GM12878 (cell line): Measurements from ENCODE around the gene TIMP2. TPM values are rescaled to one million over a fixed set of nuclear protein-coding genes. Genes with fewer than 3 reads are reported as not detected.

Experiments used
- ATAC-seq: fragments of 200-7000 bp; cut with Tn5 transposase; 3 replicates; pipeline ENCODE4 v1.9.1; 2020; ENCODE audit warnings: mild to moderate bottlenecking, moderate library complexity
- BruUV-seq: library from RNA; stranded (reverse); fragments of 400-500 nt; replicated peaks from 2 replicates; lab custom pipeline; 2021; lab: Mats Ljungman, UMichigan
- CTCF ChIA-PET: fragments of 300-600 bp; sonication (Branson Sonifier 250); formaldehyde crosslinking; extraction: SDS; loops from one replicate; lab custom pipeline; 2021; ENCODE audit warnings: inconsistent platforms; lab: Yijun Ruan, JAX
- POLR2A ChIA-PET: fragments of 350-600 bp; formaldehyde crosslinking; extraction: SDS; loops from one replicate; lab custom pipeline; 2021; ENCODE audit warnings: inconsistent platforms; lab: Charles Lee
- RAD21 ChIA-PET: fragments of 300-600 bp; sonication (Branson Sonifier 250); formaldehyde crosslinking; loops from one replicate; lab custom pipeline; 2023; ENCODE audit warnings: antibody characterized with exemption; ENCODE audit not compliant: unreplicated experiment; lab: Charles Lee
- SMC1A ChIA-PET: fragments of 300-600 bp; sonication (Branson Sonifier 250); formaldehyde crosslinking; loops from one replicate; lab custom pipeline; 2023; ENCODE audit not compliant: unreplicated experiment, uncharacterized antibody; lab: Charles Lee
- DNase-seq: peaks from one replicate; pipeline ENCODE4 v3.0.0-alpha.2; 2011; ENCODE audit warnings: low read depth, low spot score
- FAIRE-seq: peaks from 3 replicates; lab custom pipeline; 2011; peaks lifted over from hg19 to GRCh38; lab: Jason Lieb, UNC
- H2AFZ ChIP-seq: 2 replicates; pipeline ENCODE4 v1.6.0; 2011; ENCODE audit warnings: low read depth, low read length, control low read depth; ENCODE audit not compliant: control insufficient read depth
- H3K27ac ChIP-seq: 2 replicates; pipeline ENCODE4 v1.5.1; 2011; ENCODE audit warnings: control low read depth; ENCODE audit not compliant: control insufficient read depth, insufficient read depth
- H3K27me3 ChIP-seq, 2 experiments: replicated peaks in 1 of 2; 2 replicates each; pipeline versions ENCODE4 v1.6.0 to v1.6.1; 2011; ENCODE audit warnings: low read length in 1 of 2; ENCODE audit not compliant: control insufficient read depth in 2 of 2, insufficient read depth in 2 of 2
- H3K36me3 ChIP-seq, 2 experiments: 2 replicates each; pipeline ENCODE4 v1.5.1; 2011; ENCODE audit warnings: low read length in 1 of 2; ENCODE audit not compliant: control insufficient read depth in 2 of 2, insufficient read depth in 2 of 2
- H3K4me1 ChIP-seq: 2 replicates; pipeline ENCODE4 v1.6.1; 2011; ENCODE audit warnings: mild to moderate bottlenecking, low read length, moderate library complexity, mixed read lengths; ENCODE audit not compliant: control insufficient read depth, insufficient read depth
- H3K4me2 ChIP-seq: 2 replicates; pipeline ENCODE4 v1.6.0; 2011; ENCODE audit warnings: control low read depth; ENCODE audit not compliant: control insufficient read depth, insufficient read depth
- H3K4me3 ChIP-seq: fragments of 200-600 bp; sonication (generic); 2 replicates; pipeline ENCODE4 v1.5.1; 2016
- H3K79me2 ChIP-seq: 2 replicates; pipeline ENCODE4 v1.6.0; 2011; ENCODE audit warnings: low read length; ENCODE audit not compliant: control insufficient read depth, insufficient read depth
- H3K9ac ChIP-seq: 2 replicates; pipeline ENCODE4 v1.8.0; 2011; ENCODE audit warnings: low read length, control low read depth, mixed read lengths; ENCODE audit not compliant: control insufficient read depth, insufficient read depth
- H3K9me3 ChIP-seq: replicated peaks from 3 replicates; pipeline ENCODE4 v1.5.1; 2011; ENCODE audit warnings: mild to moderate bottlenecking, low read length; ENCODE audit not compliant: control insufficient read depth, insufficient read depth
- H4K20me1 ChIP-seq: 2 replicates; pipeline ENCODE4 v1.6.0; 2011; ENCODE audit not compliant: control insufficient read depth, insufficient read depth
- CEBPB ChIP-seq, 2 experiments: fragments of 150-350 bp in 1 of 2; IDR thresholded peaks; 2 replicates each; pipeline ENCODE4 v1.6.1; 2012 to 2014; ENCODE audit warnings: low read depth in 2 of 2, low read length in 2 of 2, borderline replicate concordance in 1 of 2, inconsistent platforms in 1 of 2
- CHD4 ChIP-seq: fragments of 200-600 bp; sonication (generic); IDR thresholded peaks from 2 replicates; pipeline ENCODE4 v1.6.1; 2016; ENCODE audit warnings: mild to moderate bottlenecking
- EGR1 ChIP-seq, 2 experiments: IDR thresholded peaks; 1 replicate in 1 of 2; 2 replicates in 1 of 2; pipeline ENCODE4 v1.6.1; 2011 to 2012; ENCODE audit warnings: low read depth in 2 of 2, low read length in 2 of 2, borderline replicate concordance in 1 of 2, mild to moderate bottlenecking in 1 of 2, moderate library complexity in 1 of 2
- FOXM1 ChIP-seq: IDR thresholded peaks from 2 replicates; pipeline ENCODE4 v1.6.1; 2012; ENCODE audit warnings: low read depth, mild to moderate bottlenecking, inconsistent platforms, low read length, moderate library complexity
- GATAD2B ChIP-seq: fragments of 450-650 bp; conservative IDR thresholded peaks from 2 replicates; pipeline ENCODE4 v1.6.1; 2017; ENCODE audit warnings: low read depth, mild to moderate bottlenecking, moderate library complexity
- IKZF1 ChIP-seq: fragments of 450-650 bp; conservative IDR thresholded peaks from 2 replicates; pipeline ENCODE4 v1.6.1; 2017; ENCODE audit warnings: antibody characterized with exemption, mild to moderate bottlenecking
- MTA3 ChIP-seq: IDR thresholded peaks from 2 replicates; pipeline ENCODE4 v1.6.1; 2012; ENCODE audit warnings: low read length, inconsistent platforms, borderline replicate concordance
- RAD21 ChIP-seq: IDR thresholded peaks from 2 replicates; pipeline ENCODE4 v1.6.1; 2011; ENCODE audit warnings: mild to moderate bottlenecking, low read depth, low read length, moderate library complexity; ENCODE audit not compliant: insufficient read depth
- SMC3 ChIP-seq: IDR thresholded peaks from 2 replicates; pipeline ENCODE4 v1.6.1; 2011; ENCODE audit warnings: low read length, improper control_type of control experiment, borderline replicate concordance
- SPI1 ChIP-seq: IDR thresholded peaks from 2 replicates; pipeline ENCODE4 v1.6.1; 2011; ENCODE audit warnings: low read depth, mild to moderate bottlenecking, low read length, moderate library complexity, borderline replicate concordance; ENCODE audit not compliant: insufficient read depth
- TAF1 ChIP-seq: IDR thresholded peaks from 2 replicates; pipeline ENCODE4 v1.6.1; 2011; ENCODE audit warnings: mild to moderate bottlenecking, low read depth, low read length, borderline replicate concordance
- TCF3 ChIP-seq: IDR thresholded peaks from 2 replicates; pipeline ENCODE4 v1.6.1; 2012; ENCODE audit warnings: low read depth, mild to moderate bottlenecking, low read length, borderline replicate concordance; ENCODE audit not compliant: insufficient read depth
- ZNF207 ChIP-seq: fragments of 450-650 bp; IDR thresholded peaks from 2 replicates; pipeline ENCODE4 v1.6.1; 2014; ENCODE audit warnings: antibody characterized with exemption, mild to moderate bottlenecking, borderline replicate concordance
- WGBS: methylation state at CpG from one replicate; pipeline ENCODE4 v1.1.6; 2016; ENCODE audit warnings: low lambda C conversion rate; ENCODE audit not compliant: insufficient replicate concordance, insufficient coverage; ENCODE audit errors: missing lambda C conversion rate; 5-methylcytosine and 5-hydroxymethylcytosine counted together
- in situ Hi-C: fragments of 300-500 bp; cut with MboI; formaldehyde crosslinking; loops from 9 replicates; pipeline ENCODE4 v1.14.3; 2018; ENCODE audit warnings: mixed read lengths
- intact Hi-C: fragments of 100-400 bp; cut with micrococcal nuclease; formaldehyde crosslinking; loops from one replicate; pipeline ENCODE4 v1.14.2; 2022; ENCODE audit not compliant: unreplicated experiment
- polyA plus RNA-seq, 11 experiments: library from polyadenylated mRNA; depleted of rRNA in 4 of 11; unstranded in 6 of 11; stranded (reverse) in 5 of 11; fragments of >200 nt; fragmentation: Nextera tagmentation in 4 of 11; fragmentation: Illumina TruSeq in 1 of 11; extraction: Ambion mirVana in 4 of 11; extraction: Trizol in 1 of 11; gene quantifications; 1 replicate in 1 of 11; 2 replicates in 10 of 11; pipeline versions ENCODE4 v1.2.1 to v1.2.3, GENCODE V29; 2011 to 2016; ENCODE audit warnings: inconsistent platforms in 2 of 11, missing spikeins in 2 of 11, low read depth in 1 of 11
- total RNA-seq, 4 experiments: library from RNA; depleted of rRNA in 3 of 4; stranded (reverse); fragments of >200 nt in 3 of 4; fragmentation: Illumina TruSeq in 1 of 4; extraction: Trizol in 1 of 4; gene quantifications; 2 replicates each; pipeline versions ENCODE4 v1.2.1 to v1.2.3, GENCODE V29; 2013 to 2021
- TF ChIP-seq, protein P1 (sequence below): IDR thresholded peaks from 2 replicates; pipeline ENCODE4 v1.6.1; 2011; ENCODE audit warnings: borderline replicate concordance, low read depth, mild to moderate bottlenecking, moderate library complexity, low read length; ENCODE audit not compliant: insufficient read depth, poor library complexity, severe bottlenecking
- TF ChIP-seq, protein P2 (sequence below): fragments of 450-650 bp; IDR thresholded peaks from 2 replicates; pipeline ENCODE4 v1.6.1; 2017; ENCODE audit warnings: mild to moderate bottlenecking, low read depth, inconsistent platforms; ENCODE audit not compliant: poor library complexity, severe bottlenecking
- TF ChIP-seq, protein P3 (sequence below): fragments of 450-650 bp; IDR thresholded peaks from 2 replicates; pipeline ENCODE4 v1.6.1; 2014; ENCODE audit warnings: mild to moderate bottlenecking

The TIMP2 gene
- total and polyA plus RNA-seq, 10 of the 15 experiments (the other 5 are each of a cell fraction or from before 2014, with no cell fraction given), result 0.03 to 0.41 (median 0.04) TPM; not detected in 7

DNA sequence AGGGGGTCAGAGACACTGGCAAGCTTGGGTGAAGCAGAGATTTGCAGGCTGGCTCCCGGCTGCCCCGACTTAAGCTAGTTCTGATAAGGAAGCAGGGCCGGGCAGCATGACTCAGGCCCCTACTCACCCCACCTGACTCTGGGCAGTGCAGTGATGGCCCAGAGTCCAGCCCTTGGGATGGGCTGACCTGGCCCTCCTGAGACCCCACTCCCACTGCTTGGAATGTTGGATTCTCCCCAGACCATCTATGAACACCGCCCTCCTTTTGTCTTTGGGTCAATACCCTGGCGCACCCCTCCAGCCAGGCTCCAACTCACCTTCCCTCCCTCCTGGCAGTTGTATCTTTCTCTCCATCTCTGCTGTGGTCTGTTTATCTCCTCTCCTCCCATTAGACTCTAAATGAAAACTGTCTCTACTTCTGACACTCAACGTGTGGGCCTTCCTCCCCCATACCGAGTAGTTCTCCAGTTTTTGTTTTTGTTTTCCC lies 33.5 kb upstream of the TIMP2 start:
- no peak overlapping the region for H3K4me2 ChIP-seq
- BruUV-seq, result no TSS peak

More for the DNA sequence above, 33.5 kb upstream of the TIMP2 start:
- H3K9ac ChIP-seq, result no peak overlapping the region
- H3K79me2 ChIP-seq, result no peaks in the 10 kb centered on the region
- H3K9me3 ChIP-seq, result no peaks in the 10 kb centered on the region
- intact Hi-C loops (no loop called here), in situ Hi-C loops (no loop called here)
- ChIA-PET CTCF (no interaction called here), SMC1A (no interaction called here), RAD21 (no interaction called here), POLR2A (interaction anchor here (1.7 kb wide), 1 partner anchor 93 kb away, joined by 7 read pairs; no protein-coding TSS in a partner anchor)
- DNase-seq (no peak), ATAC-seq (no peak), FAIRE-seq (no peak)
- no peaks in the 10 kb centered on the region; a peak in 1 of 4 replicates for H3K27me3 ChIP-seq
- H3K36me3 ChIP-seq, result no peaks in the 10 kb centered on the region
- H4K20me1 ChIP-seq, result no peaks in the 10 kb centered on the region
- H3K4me1 ChIP-seq, result no peaks in the 10 kb centered on the region
- TF ChIP-seq IKZF1 (no peak), GATAD2B (no peak), EGR1 (IDR thresholded peaks at IDR 0.05; ENCODE audit: borderline replicate concordance in 1 of 2, low read depth in 2 of 2, low read length in 2 of 2) (no peak), ZNF207 (no peak), MTA3 (no peak), RAD21 (no peak), FOXM1 (no peak), TCF3 (no peak), CHD4 (no peak), CEBPB (IDR thresholded peaks at IDR 0.05; ENCODE audit: borderline replicate concordance in 1 of 2, low read depth in 2 of 2, low read length in 2 of 2) (no peak), TAF1 (no peak), SMC3 (no peak), SPI1 (no peak)
- TF ChIP-seq, protein P1, sequence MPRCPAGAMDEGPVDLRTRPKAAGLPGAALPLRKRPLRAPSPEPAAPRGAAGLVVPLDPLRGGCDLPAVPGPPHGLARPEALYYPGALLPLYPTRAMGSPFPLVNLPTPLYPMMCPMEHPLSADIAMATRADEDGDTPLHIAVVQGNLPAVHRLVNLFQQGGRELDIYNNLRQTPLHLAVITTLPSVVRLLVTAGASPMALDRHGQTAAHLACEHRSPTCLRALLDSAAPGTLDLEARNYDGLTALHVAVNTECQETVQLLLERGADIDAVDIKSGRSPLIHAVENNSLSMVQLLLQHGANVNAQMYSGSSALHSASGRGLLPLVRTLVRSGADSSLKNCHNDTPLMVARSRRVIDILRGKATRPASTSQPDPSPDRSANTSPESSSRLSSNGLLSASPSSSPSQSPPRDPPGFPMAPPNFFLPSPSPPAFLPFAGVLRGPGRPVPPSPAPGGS, result no peak
- TF ChIP-seq, protein P2, sequence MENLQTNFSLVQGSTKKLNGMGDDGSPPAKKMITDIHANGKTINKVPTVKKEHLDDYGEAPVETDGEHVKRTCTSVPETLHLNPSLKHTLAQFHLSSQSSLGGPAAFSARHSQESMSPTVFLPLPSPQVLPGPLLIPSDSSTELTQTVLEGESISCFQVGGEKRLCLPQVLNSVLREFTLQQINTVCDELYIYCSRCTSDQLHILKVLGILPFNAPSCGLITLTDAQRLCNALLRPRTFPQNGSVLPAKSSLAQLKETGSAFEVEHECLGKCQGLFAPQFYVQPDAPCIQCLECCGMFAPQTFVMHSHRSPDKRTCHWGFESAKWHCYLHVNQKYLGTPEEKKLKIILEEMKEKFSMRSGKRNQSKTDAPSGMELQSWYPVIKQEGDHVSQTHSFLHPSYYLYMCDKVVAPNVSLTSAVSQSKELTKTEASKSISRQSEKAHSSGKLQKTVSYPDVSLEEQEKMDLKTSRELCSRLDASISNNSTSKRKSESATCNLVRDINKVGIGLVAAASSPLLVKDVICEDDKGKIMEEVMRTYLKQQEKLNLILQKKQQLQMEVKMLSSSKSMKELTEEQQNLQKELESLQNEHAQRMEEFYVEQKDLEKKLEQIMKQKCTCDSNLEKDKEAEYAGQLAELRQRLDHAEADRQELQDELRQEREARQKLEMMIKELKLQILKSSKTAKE, result no peak
- TF ChIP-seq, protein P3, sequence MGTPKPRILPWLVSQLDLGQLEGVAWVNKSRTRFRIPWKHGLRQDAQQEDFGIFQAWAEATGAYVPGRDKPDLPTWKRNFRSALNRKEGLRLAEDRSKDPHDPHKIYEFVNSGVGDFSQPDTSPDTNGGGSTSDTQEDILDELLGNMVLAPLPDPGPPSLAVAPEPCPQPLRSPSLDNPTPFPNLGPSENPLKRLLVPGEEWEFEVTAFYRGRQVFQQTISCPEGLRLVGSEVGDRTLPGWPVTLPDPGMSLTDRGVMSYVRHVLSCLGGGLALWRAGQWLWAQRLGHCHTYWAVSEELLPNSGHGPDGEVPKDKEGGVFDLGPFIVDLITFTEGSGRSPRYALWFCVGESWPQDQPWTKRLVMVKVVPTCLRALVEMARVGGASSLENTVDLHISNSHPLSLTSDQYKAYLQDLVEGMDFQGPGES, result no peak
- no peak overlapping the region for H3K27ac ChIP-seq
- H3K4me3 ChIP-seq, result no peak overlapping the region
- 80% methylated on average over 6 of the region's 7 CpGs for WGBS
- no peak overlapping the region for H2AFZ ChIP-seq
